ENCODE measurements around the gene MAN1A1. TPM values are rescaled to one million over a fixed set of nuclear protein-coding genes. Genes with fewer than 3 reads are reported as not detected.

Gene MAN1A1
- total RNA-seq, 1 donor from 2014 or later = 23.4 TPM

- no peak overlapping the region for H3K4me3 ChIP-seq (ENCODE audit: low read depth, low read length)
- no peak for TF ChIP-seq CTCF (conservative IDR thresholded peaks at IDR 0.05; ENCODE audit: low read depth, low read length)
- DNase-seq (ENCODE audit: low read depth) = no peak
Measured at GRCh38 chr6:119256978-119257462, 92.5 kb downstream of the MAN1A1 start.

DNA sequence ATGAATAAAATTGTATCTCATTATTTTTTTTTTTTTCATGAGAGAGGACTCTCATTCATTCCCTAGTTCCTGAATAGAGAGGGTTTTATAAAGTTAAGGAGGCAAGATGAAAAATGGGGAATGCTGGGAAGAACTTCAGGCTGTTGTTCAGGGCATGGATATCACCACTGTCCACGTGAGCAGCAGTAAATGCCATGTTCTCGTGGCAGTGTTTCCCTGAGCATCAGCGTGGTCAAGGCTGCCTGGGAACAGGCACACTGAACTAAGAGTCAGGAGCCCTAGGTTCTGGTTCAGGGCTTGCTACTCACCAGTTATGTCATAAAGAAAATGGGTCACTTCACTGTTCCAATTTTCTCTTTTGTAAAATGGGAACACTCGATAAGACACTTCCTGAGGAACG, 93.2 kb downstream of the MAN1A1 start:
- TF ChIP-seq CTCF (conservative IDR thresholded peaks at IDR 0.05; ENCODE audit: low read depth, low read length) = no peak
- H3K4me3 ChIP-seq (ENCODE audit: low read depth, low read length) = no peak overlapping the region
- no peak for DNase-seq (ENCODE audit: low read depth)

DNA sequence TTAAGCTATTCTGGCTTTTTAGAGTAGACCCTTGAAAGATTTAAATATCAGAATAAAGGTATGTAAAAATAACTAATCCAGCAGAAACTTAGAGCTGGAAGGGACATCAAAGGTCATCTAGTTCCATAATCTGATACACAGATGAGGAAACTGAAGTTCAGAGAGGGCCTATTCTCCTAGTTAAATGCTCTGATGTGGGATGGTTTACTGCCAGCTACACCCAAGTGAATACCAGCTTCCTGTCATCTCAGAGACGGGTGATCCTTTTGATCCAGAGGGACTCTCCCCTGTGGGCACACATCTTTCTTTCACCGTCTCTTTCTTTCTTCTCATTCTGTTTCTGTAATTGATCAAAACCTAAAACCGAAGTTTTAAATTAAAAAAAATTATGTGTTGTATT, 94.1 kb downstream of the MAN1A1 start:
- no peak for TF ChIP-seq CTCF (conservative IDR thresholded peaks at IDR 0.05; ENCODE audit: low read depth, low read length)
- H3K4me3 ChIP-seq (ENCODE audit: low read depth, low read length) = no peak overlapping the region
- no peak for DNase-seq (ENCODE audit: low read depth)

DNA sequence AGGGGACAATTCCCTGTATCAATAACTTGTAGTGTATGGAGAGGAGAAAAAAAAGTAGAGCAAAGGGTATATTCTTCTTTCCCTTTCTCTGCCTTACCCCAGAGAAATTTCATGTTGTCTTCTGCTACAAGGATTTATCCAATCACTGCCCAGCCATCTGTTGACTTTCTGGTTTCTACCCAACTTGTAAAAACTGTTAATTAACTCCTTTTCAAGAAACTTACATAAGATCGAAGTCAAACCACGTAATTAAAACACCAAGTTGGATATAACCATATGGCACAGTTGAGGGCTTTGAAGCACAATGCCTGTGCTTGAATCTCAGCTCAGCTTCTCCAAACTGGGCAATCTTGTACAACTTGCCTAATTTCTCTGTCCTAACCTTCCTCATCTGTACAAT, 99.5 kb downstream of the MAN1A1 start:
- DNase-seq (ENCODE audit: low read depth) = no peak
- no peak for TF ChIP-seq CTCF (conservative IDR thresholded peaks at IDR 0.05; ENCODE audit: low read depth, low read length)
- no peak overlapping the region for H3K4me3 ChIP-seq (ENCODE audit: low read depth, low read length)

GRCh38 chr6:119249319-119249718, 100.2 kb downstream of the MAN1A1 start:
- TF ChIP-seq CTCF (conservative IDR thresholded peaks at IDR 0.05; ENCODE audit: low read depth, low read length) = no peak
- no peak for DNase-seq (ENCODE audit: low read depth)
- H3K4me3 ChIP-seq (ENCODE audit: low read depth, low read length) = no peak overlapping the region

DNA sequence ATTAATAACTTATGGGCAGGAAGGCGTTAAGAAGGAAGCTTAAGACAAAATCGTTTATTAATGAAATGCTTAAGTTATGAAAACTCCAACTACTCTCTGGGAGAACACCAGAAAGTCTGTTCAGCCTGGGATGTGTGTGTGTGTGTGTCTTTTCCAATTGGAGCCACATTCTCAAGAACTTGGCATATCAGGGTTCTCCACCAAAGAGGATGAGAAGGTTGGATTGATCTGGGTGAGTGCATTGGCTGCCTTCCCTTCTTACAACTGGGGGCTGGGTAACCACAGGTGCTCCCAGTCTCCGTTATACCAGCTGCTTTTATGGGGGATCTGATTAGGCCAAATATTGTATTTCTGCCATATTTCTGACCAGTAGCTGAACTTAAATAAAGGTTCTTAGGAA, 102.1 kb downstream of the MAN1A1 start:
- H3K4me3 ChIP-seq (ENCODE audit: low read depth, low read length) = no peak overlapping the region
- no peak for DNase-seq (ENCODE audit: low read depth)
- no peak for TF ChIP-seq CTCF (conservative IDR thresholded peaks at IDR 0.05; ENCODE audit: low read depth, low read length)

DNA sequence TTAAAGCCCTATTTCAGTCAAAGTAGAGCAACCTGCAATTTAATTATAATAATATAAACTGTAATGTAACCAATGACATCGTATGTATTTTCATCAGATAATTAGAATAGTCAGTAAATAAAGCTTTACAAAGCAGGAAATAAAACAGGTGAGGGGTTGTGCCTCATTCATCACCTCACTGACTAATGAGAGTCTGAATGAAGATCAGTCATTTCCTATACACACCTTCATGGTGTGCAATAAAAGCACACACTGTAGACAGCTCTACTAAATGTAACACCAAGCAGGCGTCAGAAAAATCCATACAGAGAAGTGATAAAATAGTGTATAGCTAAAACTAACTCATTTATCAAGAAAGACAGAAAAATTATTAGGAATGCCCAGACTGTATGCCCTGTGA, 105.9 kb downstream of the MAN1A1 start:
- H3K4me3 ChIP-seq (ENCODE audit: low read depth, low read length) = no peak overlapping the region
- TF ChIP-seq CTCF (conservative IDR thresholded peaks at IDR 0.05; ENCODE audit: low read depth, low read length) = no peak
- no peak for DNase-seq (ENCODE audit: low read depth)

Data from epithelial cell of proximal tubule (primary cell).